Neuronal stem cell (in vitro differentiated cells): ENCODE measurements around the gene TMED1.

Experiments used
- DNase-seq: peaks from one replicate; pipeline ENCODE4 v3.0.0-alpha.2; 2013; ENCODE audit warnings: low spot score
- H2AFZ ChIP-seq: one replicate; pipeline ENCODE4 v1.6.1; 2013; ENCODE audit warnings: mild to moderate bottlenecking, low read length, inconsistent platforms
- H2AK5ac ChIP-seq: 2 replicates; pipeline ENCODE4 v1.6.1; 2013; ENCODE audit warnings: low read depth, mild to moderate bottlenecking, inconsistent platforms, low read length, moderate library complexity, mixed read lengths
- H2BK120ac ChIP-seq: 2 replicates; pipeline ENCODE4 v1.6.1; 2013; ENCODE audit warnings: low read depth, mild to moderate bottlenecking, inconsistent platforms, low read length, moderate library complexity, mixed read lengths
- H2BK12ac ChIP-seq: one replicate; pipeline ENCODE4 v1.6.1; 2013; ENCODE audit warnings: low read length, inconsistent platforms
- H2BK15ac ChIP-seq: 2 replicates; pipeline ENCODE4 v1.6.1; 2013; ENCODE audit warnings: mild to moderate bottlenecking, low read length, inconsistent platforms, mixed read lengths
- H2BK5ac ChIP-seq: one replicate; pipeline ENCODE4 v1.6.1; 2013; ENCODE audit warnings: inconsistent platforms, mild to moderate bottlenecking, low read length, moderate library complexity
- H3K14ac ChIP-seq: one replicate; pipeline ENCODE4 v1.6.1; 2013; ENCODE audit warnings: low read length, inconsistent platforms
- H3K18ac ChIP-seq: 2 replicates; pipeline ENCODE4 v1.6.1; 2013; ENCODE audit warnings: low read length, inconsistent platforms
- H3K23ac ChIP-seq: 2 replicates; pipeline ENCODE4 v1.6.1; 2013; ENCODE audit warnings: low read depth, mild to moderate bottlenecking, mixed read lengths, low read length, inconsistent platforms; ENCODE audit not compliant: poor library complexity
- H3K27ac ChIP-seq: replicated peaks from 3 replicates; pipeline ENCODE4 v1.5.1; 2013; ENCODE audit warnings: low read length, inconsistent platforms
- H3K27me3 ChIP-seq, 3 experiments: 2 replicates each; pipeline ENCODE4 v1.6.1; 2013; ENCODE audit warnings: low read length in 3 of 3, mild to moderate bottlenecking in 2 of 3, inconsistent platforms in 1 of 3, low read depth in 1 of 3, mixed read lengths in 1 of 3, moderate library complexity in 1 of 3; ENCODE audit not compliant: control insufficient read depth in 3 of 3, insufficient read depth in 3 of 3
- H3K36me3 ChIP-seq, 2 donors: replicated peaks in 1 of 2; 2 replicates each; pipeline ENCODE4 v1.6.1; 2013; ENCODE audit warnings: low read length in 2 of 2; ENCODE audit not compliant: control insufficient read depth in 2 of 2, insufficient read depth in 2 of 2
- H3K4ac ChIP-seq: 2 replicates; pipeline ENCODE4 v1.6.1; 2013; ENCODE audit warnings: inconsistent platforms, mild to moderate bottlenecking, low read length, moderate library complexity
- H3K4me1 ChIP-seq, 2 donors: 1 replicate in 1 of 2; 2 replicates in 1 of 2; pipeline ENCODE4 v1.6.1; 2013; ENCODE audit warnings: low read length in 2 of 2, low read depth in 1 of 2; ENCODE audit not compliant: control insufficient read depth in 2 of 2, insufficient read depth in 1 of 2
- H3K4me2 ChIP-seq: one replicate; pipeline ENCODE4 v1.6.1; 2013; ENCODE audit warnings: mild to moderate bottlenecking, low read length, inconsistent platforms; ENCODE audit not compliant: insufficient read depth, poor library complexity, severe bottlenecking
- H3K4me3 ChIP-seq, 2 donors: 2 replicates each; pipeline ENCODE4 v1.5.1; 2013; ENCODE audit warnings: low read length in 2 of 2, mild to moderate bottlenecking in 2 of 2, inconsistent platforms in 1 of 2, moderate library complexity in 1 of 2
- H3K79me1 ChIP-seq: one replicate; pipeline ENCODE4 v1.6.1; 2013; ENCODE audit warnings: low read depth, mild to moderate bottlenecking, inconsistent platforms, low read length, moderate library complexity
- H3K9ac ChIP-seq: one replicate; pipeline ENCODE4 v1.6.1; 2013; ENCODE audit warnings: mild to moderate bottlenecking, low read depth, low read length, inconsistent platforms; ENCODE audit not compliant: poor library complexity
- H3K9me3 ChIP-seq, 2 donors: replicated peaks in 1 of 2; 2 replicates each; pipeline versions ENCODE3 to v1.6.1; 2013; ENCODE audit warnings: low read length in 2 of 2, mild to moderate bottlenecking in 2 of 2, inconsistent platforms in 1 of 2, low read depth in 1 of 2, mixed read lengths in 1 of 2, moderate library complexity in 1 of 2; ENCODE audit not compliant: control insufficient read depth in 2 of 2, insufficient read depth in 1 of 2
- H4K8ac ChIP-seq: one replicate; pipeline ENCODE4 v1.6.1; 2013; ENCODE audit warnings: low read depth, mild to moderate bottlenecking, inconsistent platforms, low read length, moderate library complexity
- H4K91ac ChIP-seq: one replicate; pipeline ENCODE4 v1.6.1; 2013; ENCODE audit warnings: low read length, low read depth, mild to moderate bottlenecking, inconsistent platforms; ENCODE audit not compliant: poor library complexity
- whole genome bisulfite sequencing, 2 donors: extraction: QIAGEN DNeasy Blood & Tissue Kit; methylation state at CpG; one replicate each; pipeline ENCODE4 v1.1.7; 2013; ENCODE audit warnings: missing lambda C conversion rate in 2 of 2, mixed read lengths in 1 of 2; ENCODE audit not compliant: insufficient read length in 2 of 2, insufficient replicate concordance in 1 of 2; ENCODE audit errors: extremely low coverage in 2 of 2; 5-methylcytosine and 5-hydroxymethylcytosine counted together

Gene TMED1

GRCh38 chr19:10823690-10824089 is 12.3 kb downstream of the TMED1 start:
- Histone ChIP-seq H3K9ac (no peak overlapping the region), H3K36me3 (peaks cover 38 to 76% of the 10 kb centered on the region in 2 donors)

GRCh38 chr19:10820173-10820572 is 15.8 kb downstream of the TMED1 start:
- WGBS, 2 donors = no CpG with 5 or more reads among the region's 7 CpGs
- H3K27ac ChIP-seq = no peak overlapping the region
- H3K18ac ChIP-seq = no peak overlapping the region
- no peak overlapping the region for H3K23ac ChIP-seq
- no peaks in the 10 kb centered on the region for H3K9me3 ChIP-seq
- no peaks in the 10 kb centered on the region for H3K4me1 ChIP-seq
- no peak overlapping the region for H2AK5ac ChIP-seq
- H3K4ac ChIP-seq = no peak overlapping the region
- H3K36me3 ChIP-seq = peaks cover 31 to 62% of the 10 kb centered on the region in 2 donors
- no peak overlapping the region for H2BK5ac ChIP-seq
- no peak overlapping the region for H2AFZ ChIP-seq
- H3K14ac ChIP-seq = no peak overlapping the region
- no peak overlapping the region for H4K8ac ChIP-seq
- no peak overlapping the region for H2BK120ac ChIP-seq
- H3K9ac ChIP-seq = no peak overlapping the region
- DNase-seq = no peak
- H3K27me3 ChIP-seq = no peaks in the 10 kb centered on the region
- H3K79me1 ChIP-seq = peaks cover 3% of the 10 kb centered on the region
- no peak overlapping the region for H3K4me3 ChIP-seq
- H2BK12ac ChIP-seq = no peak overlapping the region
- H4K91ac ChIP-seq = no peak overlapping the region
- H3K4me2 ChIP-seq = no peak overlapping the region
- no peak overlapping the region for H2BK15ac ChIP-seq

More at GRCh38 chr19:10823690-10824089, 12.3 kb downstream of the TMED1 start:
- H3K4me1 ChIP-seq = no peaks in the 10 kb centered on the region
- H2AK5ac ChIP-seq = no peak overlapping the region
- no peak overlapping the region for H2BK5ac ChIP-seq
- H3K9me3 ChIP-seq = no peaks in the 10 kb centered on the region
- H4K8ac ChIP-seq = no peak overlapping the region
- H3K79me1 ChIP-seq = peaks cover 1% of the 10 kb centered on the region
- H2AFZ ChIP-seq = no peak overlapping the region
- no peak for DNase-seq
- no peak overlapping the region for H3K4ac ChIP-seq
- H3K27me3 ChIP-seq = no peaks in the 10 kb centered on the region
- H3K18ac ChIP-seq = no peak overlapping the region
- H3K27ac ChIP-seq = no peak overlapping the region
- no peak overlapping the region for H2BK12ac ChIP-seq
- H3K23ac ChIP-seq = no peak overlapping the region
- no CpG with 5 or more reads among the region's 12 CpGs for WGBS, 2 donors
- H3K14ac ChIP-seq = no peak overlapping the region
- H3K4me2 ChIP-seq = no peak overlapping the region
- no peak overlapping the region for H3K4me3 ChIP-seq
- no peak overlapping the region for H2BK15ac ChIP-seq
- no peak overlapping the region for H4K91ac ChIP-seq
- no peak overlapping the region for H2BK120ac ChIP-seq

- Histone ChIP-seq H2AFZ (no peak overlapping the region), H2BK120ac (no peak overlapping the region), H3K18ac (no peak overlapping the region), H3K79me1 (peaks cover 3% of the 10 kb centered on the region), H2BK12ac (no peak overlapping the region), H3K27ac (no peak overlapping the region), H4K91ac (no peak overlapping the region), H3K9ac (peak overlapping the region; percentile 50), H2BK5ac (peak overlapping the region; percentile 12), H3K23ac (peak overlapping the region; percentile 67), H3K14ac (no peak overlapping the region), H3K4me2 (no peak overlapping the region), H3K36me3 (peaks cover 26 to 61% of the 10 kb centered on the region in 2 donors), H3K27me3 (no peaks in the 10 kb centered on the region), H3K4me1 (no peaks in the 10 kb centered on the region), H3K4ac (no peak overlapping the region), H3K9me3 (no peaks in the 10 kb centered on the region), H4K8ac (no peak overlapping the region), H2BK15ac (no peak overlapping the region), H3K4me3 (no peak overlapping the region), H2AK5ac (peak overlapping the region; percentile 63)
- no peak for DNase-seq
- no CpG with 5 or more reads among the region's 27 CpGs for WGBS, 2 donors
These were observed 16.6 kb downstream of the TMED1 start for GRCh38 chr19:10819124-10820060.

GRCh38 chr19:10818301-10819123 is 17.5 kb downstream of the TMED1 start:
- WGBS, 2 donors = no CpG with 5 or more reads among the region's 19 CpGs

More at GRCh38 chr19:10818301-10819123, 17.5 kb downstream of the TMED1 start:
- Histone ChIP-seq H2BK120ac (no peak overlapping the region), H2AFZ (no peak overlapping the region), H3K27me3 (no peaks in the 10 kb centered on the region), H3K36me3 (peaks cover 21 to 55% of the 10 kb centered on the region in 2 donors), H2BK5ac (no peak overlapping the region), H4K91ac (no peak overlapping the region), H2BK12ac (no peak overlapping the region), H3K79me1 (peaks cover 3% of the 10 kb centered on the region), H3K14ac (peak overlapping the region; percentile 71), H3K4ac (no peak overlapping the region), H3K9me3 (no peaks in the 10 kb centered on the region), H3K9ac (no peak overlapping the region), H3K4me2 (no peak overlapping the region), H4K8ac (no peak overlapping the region), H3K23ac (peak overlapping the region; percentile 80), H3K4me3 (no peak overlapping the region), H3K4me1 (no peaks in the 10 kb centered on the region), H3K27ac (no peak overlapping the region), H2BK15ac (no peak overlapping the region), H2AK5ac (peak overlapping the region; percentile 63), H3K18ac (peak overlapping the region; percentile 19)
- DNase-seq = no peak
